GM18861 (cell line): Measurements from ENCODE around the gene TAOK3.
"Not testable (repeated sequence)": the region's sequence is repeated elsewhere in the genome, so short reads cannot be mapped to it uniquely, and the experiment has no call there.

Source experiments
- ATAC-seq: cut with Tn5 transposase; IDR thresholded peaks from one replicate; pipeline ENCODE4 v1.9.1; 2021; ENCODE audit not compliant: unreplicated experiment

TAOK3 gene

DNA sequence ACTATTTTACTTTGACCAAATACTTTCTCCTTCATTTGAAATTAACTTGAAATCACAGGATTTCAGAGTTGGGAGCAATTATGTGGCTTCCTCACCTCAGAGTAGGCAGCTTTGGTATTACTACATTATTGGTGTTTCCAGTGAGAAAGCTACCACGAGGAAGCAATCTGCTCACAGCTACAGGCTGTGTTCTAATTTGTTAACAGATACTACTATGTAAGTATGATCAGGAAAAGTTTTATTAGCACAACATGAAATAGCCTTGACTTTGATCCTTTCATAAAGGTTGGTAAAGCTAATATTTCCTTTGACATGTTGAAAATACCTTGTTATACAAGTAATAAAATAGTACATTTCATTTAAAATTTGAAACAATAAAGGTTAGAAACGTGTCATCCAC lies 30.6 kb downstream of the TAOK3 start:
- no peak for ATAC-seq

DNA sequence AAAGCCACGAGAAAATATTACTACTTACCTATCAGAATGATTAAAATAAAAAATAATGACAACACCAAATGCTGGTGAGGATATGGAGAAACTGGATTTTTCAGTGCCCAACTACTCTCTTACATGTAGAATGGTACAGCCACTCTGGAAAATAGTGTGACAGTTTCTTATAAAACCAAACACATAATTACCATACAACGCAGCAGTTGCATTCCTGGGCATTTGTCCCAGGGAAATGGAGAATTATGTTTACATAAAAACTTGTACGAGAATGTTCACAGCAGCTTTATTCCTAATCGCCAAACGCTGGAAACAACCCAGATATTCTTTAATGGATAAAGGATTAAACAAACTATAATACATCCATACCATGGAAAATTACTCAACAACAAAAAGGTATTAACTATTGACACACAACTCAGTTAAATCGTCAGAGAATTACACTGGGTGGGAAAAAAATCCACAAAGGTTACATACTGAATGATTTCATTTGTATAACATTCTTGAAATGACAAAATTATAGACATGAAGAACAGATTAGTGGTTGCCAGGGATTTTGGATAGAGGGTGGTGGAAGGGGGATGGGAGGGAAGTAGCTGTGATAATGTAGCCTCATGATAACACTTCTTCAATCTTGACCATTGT lies 35.4 kb downstream of the TAOK3 start:
- no peak for ATAC-seq

DNA sequence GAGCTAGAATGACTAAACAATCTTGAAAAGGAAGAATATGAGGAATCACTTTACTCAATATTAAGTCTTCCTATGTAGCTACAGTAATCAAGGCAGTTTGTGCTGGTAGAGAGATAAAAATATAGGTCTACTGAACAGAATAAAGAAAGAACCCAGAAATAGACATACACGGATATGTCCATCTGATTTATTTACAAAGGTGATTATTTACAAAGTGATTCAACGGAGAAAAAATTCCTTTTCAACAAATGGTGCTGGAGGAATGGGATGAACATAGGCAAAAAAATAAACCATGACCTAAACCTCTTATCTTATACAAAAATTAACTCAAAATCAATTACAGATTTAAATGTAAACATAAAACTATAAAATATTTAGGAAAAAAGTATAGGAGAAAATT lies 36.6 kb downstream of the TAOK3 start:
- no peak for ATAC-seq

DNA sequence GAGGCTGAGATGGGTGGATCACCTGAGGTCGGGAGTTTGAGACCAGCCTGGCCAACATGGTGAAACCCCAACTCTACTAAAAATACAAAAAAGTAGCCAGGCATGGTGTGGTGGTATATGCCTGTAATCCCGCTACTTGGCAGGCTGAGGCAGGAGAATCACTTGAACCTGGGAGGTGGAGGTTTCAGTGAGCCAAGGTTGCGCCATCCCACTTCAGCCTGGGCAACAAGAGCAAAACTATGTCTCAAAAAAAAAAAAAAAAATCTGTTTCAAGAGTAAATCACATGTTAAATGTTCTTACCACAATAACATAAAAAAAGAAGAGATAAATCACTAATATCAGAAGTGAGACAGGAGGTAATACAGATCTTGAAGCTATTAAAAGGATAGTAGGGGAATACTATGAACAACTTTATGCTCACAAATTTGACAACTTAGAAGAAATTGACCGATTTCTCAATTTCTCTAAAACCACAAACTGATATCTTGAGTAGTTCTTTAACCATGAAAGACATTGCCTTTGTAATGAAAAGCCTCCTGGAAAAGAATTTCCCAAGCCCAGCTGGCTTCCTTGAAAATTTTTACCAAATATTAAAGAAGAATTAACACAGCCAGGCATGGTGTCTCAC lies 37.7 kb downstream of the TAOK3 start:
- ATAC-seq, result no peak

GRCh38 chr12:118334241-118334640 lies 38.5 kb downstream of the TAOK3 start:
- no peak for ATAC-seq

DNA sequence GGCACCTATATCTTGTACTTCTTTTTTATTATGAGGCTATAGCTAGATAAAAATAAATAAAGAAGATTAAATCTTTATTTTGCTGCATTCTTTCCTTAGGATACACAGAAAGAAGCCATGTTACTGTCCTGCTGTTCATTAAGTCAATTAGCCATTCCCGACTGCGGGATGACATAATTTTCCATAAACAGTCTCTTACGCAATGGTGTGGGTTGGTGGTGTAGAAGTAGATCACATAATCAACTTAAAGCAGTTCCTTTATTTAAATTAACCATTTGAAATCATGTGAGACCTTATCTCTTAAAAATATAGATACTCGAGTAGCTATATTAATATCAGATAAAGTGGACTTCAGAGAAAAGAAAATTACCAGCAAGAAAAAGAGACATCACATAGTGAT lies 40.2 kb downstream of the TAOK3 start:
- ATAC-seq, result no peak

DNA sequence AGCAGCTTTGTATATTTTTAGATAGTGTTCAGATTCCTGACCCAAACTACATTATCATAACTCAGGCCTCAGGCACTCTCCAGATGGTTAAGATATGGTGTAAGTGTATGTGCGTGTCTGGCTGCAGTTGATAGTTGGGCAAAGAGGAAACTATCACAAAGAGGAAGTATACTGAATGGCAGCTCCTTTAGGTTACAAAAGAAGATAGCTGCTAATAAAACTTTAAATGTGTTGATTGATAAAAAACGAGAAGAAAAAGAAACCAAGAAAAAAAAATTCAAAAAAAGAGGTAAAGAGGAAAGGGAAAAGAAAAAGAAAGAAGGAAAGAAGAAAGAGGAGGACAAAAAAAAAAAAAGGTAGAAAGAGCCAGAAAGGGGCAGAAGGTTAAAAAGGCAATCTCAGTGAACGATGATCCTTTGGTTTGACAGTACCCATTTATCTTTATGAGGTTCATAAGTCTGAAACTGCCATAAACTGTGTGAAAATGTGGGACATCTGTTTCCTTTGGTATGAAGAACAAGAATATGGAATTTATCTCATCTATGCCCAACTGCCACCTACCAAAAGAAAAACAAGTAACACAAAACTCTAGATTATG lies 42.2 kb downstream of the TAOK3 start:
- peak; percentile 79 for ATAC-seq

GRCh38 chr12:118328486-118329330 lies 44.0 kb downstream of the TAOK3 start:
- ATAC-seq, result no peak

GRCh38 chr12:118327391-118327790 lies 45.3 kb downstream of the TAOK3 start:
- no peak for ATAC-seq

- no peak for ATAC-seq
Observed at GRCh38 chr12:118326991-118327390, 45.7 kb downstream of the TAOK3 start.

GRCh38 chr12:118325081-118325480 lies 47.6 kb downstream of the TAOK3 start:
- no peak for ATAC-seq

GRCh38 chr12:118319627-118320026 lies 53.1 kb downstream of the TAOK3 start:
- no peak for ATAC-seq

- ATAC-seq, result no peak
Observed at GRCh38 chr12:118318744-118319143, 54.0 kb downstream of the TAOK3 start.

- ATAC-seq, result no peak
Observed at GRCh38 chr12:118317729-118318128, 55.0 kb downstream of the TAOK3 start.

DNA sequence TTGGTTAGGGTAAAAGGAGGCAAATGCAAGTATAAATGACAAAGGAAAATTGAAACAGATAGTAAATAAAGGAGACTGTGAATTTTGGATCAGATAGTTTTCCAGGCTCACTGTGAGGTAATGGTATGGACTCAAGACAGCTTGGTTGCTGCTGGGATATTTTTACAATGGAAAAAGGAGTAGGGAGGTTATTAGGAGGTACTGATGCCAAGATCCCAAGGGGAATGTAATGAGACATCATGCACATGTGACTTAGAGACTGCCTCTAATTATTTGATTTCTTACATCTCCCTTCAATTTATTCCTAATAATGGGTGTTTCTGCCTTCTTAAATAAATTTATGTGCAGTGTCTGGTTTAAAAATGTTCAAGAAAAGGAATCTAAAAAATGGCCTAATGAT lies 56.9 kb downstream of the TAOK3 start:
- ATAC-seq, result no peak

DNA sequence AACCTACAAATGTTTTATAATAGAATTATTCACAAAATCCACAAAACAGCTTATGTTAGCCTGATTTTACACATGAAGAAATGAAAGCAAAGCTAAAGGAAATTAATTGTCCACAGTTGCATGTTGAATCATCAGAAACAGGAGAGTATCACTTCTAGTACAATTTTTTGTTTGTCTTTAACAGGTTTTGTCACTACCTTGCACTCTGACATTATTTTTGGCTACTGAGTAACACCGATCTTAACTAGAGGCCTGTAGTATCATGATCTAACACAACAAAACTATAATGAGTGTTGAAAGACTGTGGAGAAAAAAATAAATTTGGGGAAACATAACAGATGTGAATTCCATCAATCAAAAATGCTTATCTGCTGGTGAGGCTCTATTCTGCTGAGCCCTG lies 60.1 kb downstream of the TAOK3 start:
- ATAC-seq, result peak; percentile 73

- ATAC-seq, result no peak
Observed at GRCh38 chr12:118311666-118312065, 61.0 kb downstream of the TAOK3 start.

DNA sequence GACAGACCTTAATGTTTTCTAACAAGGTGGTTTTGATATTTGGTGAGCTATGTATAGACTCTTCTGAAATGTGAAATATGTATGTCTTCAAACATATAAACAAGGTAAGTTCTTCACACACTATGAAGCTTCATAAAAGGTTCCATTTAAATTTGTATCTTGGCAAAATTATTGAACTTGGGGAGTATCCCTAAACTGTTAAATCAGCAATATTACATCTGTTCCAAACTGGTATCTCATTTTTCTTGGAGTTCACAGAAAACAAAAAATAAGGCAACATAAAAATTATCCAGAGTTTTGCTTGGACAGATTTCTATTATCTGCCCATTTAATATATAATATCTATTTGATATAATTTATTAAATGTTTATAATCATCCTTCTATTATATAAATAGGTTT lies 62.4 kb downstream of the TAOK3 start:
- ATAC-seq, result no peak

DNA sequence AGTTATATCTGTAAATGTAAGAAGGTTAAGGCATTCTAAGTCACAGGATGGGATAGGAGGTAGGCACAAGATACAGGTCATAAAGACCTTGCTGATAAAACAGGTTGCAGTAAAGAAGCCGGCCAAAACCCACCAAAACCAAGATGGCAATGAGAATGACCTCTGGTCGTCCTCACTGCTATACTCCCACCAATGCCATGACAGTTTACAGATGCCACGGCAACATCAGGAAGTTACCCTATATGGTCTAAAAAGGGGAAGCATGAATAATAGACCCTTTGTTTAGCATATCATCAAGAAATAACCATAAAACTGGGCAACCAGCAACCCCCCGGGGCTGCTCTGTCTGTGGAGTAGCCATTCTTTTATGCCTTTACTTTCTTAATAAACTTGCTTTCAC lies 64.7 kb downstream of the TAOK3 start:
- not testable (repeated sequence) for ATAC-seq

- peak; percentile 34 for ATAC-seq
Observed at GRCh38 chr12:118307069-118307954, 65.4 kb downstream of the TAOK3 start.

DNA sequence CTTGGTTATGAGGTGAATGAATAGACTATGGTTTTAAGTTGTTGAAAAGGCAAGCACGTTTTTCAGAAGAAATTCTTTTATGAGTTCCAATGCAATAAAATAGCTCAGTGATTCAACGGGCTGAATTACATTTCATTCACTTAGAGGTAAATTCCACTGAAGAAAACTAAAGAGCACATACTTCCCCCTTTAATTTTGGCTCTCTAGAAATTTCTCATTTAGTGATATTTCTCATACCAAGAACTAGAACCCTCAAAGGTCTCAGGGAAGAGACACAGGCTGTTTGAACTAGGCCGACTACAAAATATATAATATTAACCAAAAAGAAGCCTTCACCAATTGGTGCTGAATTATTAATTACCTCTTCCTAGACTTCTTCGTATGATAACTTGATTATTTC lies 68.6 kb downstream of the TAOK3 start:
- ATAC-seq, result no peak
